AML-193 (cell line): Measurements from ENCODE around the gene B4GALT5.

Experiments used
- DNase-seq, 2 experiments: peaks; one replicate each; lab custom pipeline; 2025; lab: John Stamatoyannopoulos, UW

B4GALT5 gene

DNA sequence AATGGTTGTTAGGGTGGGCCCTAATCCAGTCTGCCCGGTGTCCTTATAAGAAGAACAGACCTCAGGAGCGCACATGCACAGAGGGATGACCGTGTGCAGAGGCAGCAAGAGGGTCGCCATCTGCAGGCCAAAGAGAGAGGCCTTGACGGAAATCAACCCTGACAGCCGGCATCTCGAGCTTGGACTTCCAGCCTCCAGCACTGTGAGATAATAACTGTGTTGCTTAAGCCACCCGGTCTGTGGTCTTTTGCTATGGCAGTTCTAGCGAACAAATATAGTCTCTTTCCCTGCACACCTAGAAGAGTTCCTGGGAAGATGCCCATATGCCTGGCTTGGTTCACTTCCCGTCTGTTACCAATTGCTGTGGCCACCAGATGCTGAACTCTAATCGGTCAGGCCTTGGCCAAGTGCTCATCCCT, 110.5 kb downstream of the B4GALT5 start:
- DNase-seq, result no peak

DNA sequence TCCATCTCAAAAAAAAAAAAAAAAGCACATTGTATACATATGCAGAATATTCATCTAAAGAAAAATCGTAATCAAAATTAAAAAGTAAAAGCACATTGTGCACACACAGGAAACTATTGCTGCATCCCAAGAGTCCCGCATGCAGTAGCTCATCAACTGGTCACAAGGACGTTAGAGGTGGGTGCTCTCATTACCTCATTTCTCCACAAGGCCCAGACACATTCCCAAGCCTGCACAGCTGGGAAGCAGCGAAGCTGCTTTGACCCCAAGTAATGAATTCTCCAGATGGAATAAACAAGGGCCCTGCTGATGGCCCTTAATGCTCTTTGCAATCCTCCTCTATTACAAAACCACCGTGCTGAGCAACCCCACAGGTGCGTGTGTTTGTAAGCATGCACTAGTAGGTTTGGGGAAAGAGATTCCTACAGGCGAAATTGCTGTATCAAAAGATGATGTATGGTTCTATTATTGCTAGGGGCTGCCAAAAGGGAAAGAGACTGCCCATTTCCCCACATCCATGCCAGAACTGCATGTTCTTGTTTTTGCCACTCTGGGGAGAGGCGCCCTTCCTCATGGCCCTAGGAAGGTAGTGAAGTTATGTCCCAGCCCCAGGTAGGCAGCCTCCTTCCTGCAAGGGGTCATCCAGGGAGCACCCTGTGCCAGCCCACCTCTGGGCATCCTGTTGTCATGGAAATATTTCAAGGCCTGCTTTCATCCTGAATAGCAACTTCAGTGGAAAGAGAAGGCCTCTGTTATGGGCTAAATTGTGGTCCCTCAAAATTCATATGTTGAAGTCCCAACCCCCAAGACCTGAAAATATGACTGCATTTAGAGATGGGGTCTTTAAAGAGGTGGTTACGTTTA, 111.1 kb downstream of the B4GALT5 start:
- no peak for DNase-seq

DNA sequence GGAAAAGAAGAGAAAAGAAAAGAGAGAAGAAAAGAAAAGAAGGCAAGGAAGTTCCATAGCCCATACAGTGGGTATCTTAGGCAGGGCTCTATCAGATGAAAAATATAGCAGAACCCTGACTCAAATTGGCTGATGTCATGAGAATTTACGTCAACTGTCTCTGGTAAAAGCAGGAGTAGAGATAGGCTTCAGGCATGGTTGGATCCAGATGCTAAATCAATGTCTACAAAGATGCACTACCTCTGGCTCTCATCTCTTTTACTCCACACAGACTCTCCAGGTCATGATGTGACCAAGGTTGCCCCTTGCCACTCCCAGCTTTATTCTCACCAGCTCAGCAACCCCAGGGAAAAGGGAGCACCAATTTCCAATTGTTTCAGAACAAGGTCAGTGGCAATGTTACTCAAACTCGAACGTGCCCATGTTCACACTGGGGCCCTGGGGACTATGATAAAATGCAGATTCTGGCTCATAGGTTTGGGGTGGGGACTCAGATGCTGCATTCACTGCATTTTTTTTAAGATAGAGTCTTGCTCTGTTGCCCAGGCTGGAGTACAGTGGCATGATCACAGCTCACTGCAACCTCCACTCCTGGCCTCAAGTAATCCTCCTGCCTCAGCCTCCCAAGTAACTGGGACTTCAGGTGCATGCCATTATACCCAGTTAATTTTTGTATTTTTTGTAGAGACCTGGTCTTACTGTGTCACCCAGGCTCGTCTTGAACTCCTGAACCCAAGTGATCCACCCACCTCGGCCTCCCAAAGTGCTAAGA, 112.3 kb downstream of the B4GALT5 start:
- DNase-seq, result no peak

DNA sequence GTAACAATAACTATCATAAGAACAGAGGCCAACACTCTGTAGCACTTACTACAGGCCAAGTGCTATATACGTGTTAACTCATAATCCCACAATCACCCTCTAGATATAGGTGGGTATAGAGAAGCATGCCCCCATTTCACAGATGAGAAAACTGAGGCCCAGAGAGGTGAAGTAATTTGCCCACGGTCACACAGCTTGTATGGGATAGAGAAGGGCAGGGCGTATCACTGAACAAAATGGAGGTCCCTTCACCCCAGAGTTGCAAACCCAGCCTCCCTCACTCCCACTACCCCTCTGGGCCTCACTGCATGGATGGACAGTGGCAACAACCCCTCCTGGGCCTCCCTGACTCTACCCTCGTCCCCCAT, 113.9 kb downstream of the B4GALT5 start:
- no peak for DNase-seq

DNA sequence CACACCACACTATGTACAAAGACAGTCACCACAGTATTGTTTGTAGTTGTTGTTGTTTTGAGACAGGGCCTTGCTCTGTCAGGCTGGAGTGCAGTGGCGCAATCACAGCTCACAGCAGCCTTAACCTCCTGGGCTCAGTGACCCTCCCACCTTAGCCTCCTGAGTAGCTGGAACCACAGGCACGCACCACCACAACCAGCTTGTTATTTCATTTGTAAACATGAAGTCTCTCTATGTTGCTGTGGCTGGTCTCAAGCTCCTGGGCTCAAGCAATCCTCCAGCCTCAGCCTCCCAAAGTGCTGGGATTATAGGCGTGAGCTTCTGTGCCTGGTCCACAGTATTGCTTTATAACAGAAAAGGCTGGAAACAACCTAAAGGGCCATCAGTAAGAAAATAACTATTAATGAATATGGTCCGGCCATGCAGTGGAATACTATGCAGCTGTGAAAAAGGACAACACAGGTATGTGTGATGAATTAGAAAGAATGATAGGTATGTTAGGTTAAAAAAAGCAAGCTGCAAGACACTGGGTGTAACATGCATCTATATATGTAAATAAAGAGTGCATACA, 115.8 kb downstream of the B4GALT5 start:
- DNase-seq, result no peak

DNA sequence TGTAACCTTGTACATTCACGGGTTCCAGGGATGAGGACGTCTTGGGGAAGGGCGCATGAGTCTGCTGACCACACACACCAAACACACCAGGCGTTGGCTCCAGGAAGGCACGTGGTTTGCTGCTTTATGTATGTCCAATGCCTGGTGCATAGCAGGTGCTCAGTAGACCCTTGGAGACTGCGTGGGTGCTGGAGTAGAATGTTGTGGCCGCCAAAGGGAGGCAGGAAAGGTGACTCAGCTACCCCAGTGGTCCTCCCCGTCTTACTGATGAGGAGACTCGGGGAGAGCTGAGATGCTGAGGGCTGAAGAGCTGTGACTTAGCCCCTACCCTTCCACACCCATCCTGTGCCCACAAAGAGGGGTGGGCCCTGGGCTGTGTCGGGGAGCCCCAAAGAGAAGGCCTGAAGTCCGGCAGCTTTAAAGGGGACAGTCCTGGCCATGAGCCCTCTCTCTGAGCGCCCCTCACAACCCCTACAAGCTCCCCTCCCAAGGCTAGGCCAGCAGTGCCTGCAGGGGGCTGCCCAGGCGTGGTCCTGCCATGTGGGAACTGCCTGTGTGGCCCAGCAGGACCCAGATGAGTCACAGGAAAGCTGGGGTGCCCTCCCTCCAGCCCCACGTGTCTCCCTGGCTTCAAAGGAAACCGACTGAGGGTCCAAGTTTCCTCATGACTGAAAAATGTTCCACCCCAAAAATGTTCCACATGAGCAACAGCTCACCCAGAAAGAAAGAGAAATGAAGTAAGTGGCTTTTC, 117.7 kb downstream of the B4GALT5 start:
- DNase-seq, result no peak

DNA sequence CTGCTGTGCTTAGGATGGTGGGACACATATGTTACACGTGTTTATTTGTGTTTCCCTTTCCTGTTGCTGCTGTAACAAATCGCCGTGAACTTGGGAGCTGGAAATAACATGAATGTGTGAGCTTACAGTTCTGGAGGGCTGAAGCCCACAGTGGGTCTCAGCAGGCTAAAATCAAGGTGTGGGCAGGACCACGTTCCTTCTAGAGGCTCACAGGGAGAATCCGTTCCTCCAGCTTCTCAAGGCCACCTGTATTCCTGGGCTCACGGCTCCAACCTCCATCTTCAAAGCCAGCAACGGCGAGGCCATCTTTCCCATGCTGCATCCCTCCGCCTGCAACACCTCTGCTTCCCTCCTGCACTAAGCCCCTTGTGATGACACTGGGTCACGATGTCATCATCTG, 118.3 kb downstream of the B4GALT5 start:
- no peak for DNase-seq

DNA sequence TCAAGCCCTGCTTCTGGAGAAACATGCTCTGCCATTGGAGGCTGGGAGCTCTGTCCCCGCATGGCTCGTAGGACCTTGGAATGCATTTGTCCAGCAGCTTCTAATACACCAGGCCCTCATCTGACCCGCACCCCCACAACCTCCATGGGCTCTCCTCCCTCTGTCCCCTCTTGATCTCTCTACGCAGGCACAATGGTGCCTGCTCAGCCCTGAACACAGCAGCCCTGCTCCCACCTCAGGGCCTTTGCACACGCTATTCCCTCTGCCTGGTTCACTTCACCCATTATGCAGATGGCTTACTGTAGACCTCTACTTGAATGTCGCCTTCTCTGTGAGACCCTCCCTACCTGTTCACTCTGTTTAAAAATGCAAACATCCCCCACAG, 118.8 kb downstream of the B4GALT5 start:
- DNase-seq, result no peak

DNA sequence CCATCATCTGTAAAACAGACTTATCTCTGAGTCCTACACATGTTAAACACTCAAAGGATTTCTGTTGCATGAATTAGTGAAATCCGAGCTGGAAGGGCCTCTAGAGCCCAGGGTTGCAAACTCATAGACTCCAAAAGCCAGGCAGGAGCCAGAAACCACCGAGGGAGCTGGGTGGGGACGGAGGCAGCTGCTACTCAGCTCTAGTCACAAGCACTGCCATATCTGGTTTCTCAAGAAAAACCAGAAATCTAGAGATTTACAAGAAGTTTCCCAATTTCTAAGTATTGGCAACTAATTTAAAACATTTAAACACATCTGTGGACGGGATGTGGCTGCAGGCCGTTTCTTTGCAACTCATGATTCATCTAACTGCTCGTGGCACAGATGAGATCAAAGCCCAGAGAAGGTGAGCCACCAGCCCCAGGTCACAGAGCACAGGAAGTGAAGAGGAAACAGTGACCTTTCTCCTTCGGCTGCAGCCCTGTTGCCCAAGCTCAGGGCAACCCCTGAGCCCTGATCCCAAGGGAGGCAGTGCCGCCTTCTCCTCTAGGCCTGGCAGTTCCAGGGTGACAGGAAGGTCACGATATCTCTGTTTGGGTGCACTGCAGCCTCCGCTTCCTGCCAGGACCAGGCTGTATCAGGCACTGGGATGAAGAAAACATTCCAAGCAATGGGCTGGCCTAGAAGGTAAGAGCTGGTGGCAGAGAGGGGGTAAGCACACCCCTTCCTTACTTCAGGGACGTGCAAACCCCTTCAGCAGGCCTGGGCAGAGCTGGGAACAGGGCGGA, 119.3 kb downstream of the B4GALT5 start:
- DNase-seq, result no peak

DNA sequence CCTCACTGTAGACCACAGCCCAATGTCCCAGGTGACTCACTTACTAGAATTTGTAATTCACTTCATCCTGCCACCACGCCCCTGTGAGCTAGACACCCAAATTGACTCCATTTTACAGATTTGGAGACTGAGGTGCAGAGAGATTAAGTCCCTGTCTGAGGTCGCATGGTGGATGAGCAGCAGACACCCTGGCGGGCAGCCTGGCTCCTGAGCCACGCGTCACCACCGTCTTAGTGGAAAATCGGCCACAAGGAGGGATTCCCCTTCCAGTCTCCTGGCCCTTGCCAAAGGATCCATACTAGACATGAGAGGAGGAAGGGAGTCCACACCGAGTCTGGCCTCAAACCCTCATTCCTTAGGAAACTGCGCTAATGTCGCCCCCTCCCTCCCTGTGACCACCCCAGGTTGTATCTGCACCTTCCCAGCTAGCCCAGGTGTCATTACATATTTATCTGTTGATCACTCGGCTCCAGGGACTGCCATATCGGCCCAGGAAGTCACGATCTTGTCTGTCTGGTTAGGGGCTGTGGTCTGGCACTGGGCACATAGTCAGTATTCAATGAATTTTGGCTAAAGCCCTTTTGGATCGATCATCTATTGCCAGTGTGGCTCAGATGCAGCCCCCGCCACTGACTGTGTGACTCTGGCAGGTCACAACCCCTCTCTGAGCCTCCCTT, 120.1 kb downstream of the B4GALT5 start:
- no peak for DNase-seq

DNA sequence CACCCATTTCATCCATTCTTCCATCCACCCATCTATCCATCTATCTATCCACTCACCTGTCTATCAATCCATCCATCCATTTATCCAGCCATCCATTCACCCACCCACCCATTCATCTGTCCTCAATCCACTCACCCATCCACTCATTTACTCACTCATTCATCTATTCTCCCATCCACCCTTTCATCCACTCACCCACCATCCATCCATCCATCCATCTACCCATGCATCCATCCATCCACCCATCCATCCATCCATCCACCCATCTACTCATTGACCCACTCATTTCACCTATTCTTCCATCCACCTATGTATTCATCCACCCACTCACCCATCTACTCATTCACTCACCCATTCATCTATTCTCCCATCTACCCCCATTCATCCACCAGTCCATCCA, 121.6 kb downstream of the B4GALT5 start:
- no peak for DNase-seq

DNA sequence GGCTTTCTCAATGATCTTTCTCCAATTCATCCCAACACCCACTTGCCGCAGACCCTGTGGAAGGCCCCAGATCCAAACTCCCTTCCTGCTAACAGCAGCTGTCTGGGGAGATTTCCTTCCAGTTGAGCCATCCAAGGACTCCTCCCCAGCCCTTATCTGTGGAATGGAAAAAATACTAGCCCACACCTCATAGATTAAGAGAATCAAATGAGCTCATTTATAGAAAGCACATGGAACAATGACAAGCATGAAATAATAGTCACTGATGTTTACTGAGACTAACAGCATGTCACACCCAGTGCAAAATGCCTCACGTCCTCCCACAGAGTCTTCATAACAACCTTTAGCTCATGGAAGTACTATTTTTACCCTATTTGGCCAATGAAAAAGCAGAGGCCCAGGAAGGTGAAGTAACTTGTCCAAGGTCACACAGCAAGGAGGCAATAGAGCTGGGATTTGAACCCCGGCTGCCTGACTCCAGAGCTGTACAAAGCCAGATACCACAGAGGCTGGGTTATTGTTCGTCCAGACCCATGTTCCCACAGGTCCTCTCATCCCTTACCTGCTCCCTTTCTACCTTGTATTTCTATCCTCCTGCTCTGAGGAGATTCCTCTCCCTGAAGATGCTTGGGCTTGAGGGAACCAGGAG, 122.3 kb downstream of the B4GALT5 start:
- no peak for DNase-seq

DNA sequence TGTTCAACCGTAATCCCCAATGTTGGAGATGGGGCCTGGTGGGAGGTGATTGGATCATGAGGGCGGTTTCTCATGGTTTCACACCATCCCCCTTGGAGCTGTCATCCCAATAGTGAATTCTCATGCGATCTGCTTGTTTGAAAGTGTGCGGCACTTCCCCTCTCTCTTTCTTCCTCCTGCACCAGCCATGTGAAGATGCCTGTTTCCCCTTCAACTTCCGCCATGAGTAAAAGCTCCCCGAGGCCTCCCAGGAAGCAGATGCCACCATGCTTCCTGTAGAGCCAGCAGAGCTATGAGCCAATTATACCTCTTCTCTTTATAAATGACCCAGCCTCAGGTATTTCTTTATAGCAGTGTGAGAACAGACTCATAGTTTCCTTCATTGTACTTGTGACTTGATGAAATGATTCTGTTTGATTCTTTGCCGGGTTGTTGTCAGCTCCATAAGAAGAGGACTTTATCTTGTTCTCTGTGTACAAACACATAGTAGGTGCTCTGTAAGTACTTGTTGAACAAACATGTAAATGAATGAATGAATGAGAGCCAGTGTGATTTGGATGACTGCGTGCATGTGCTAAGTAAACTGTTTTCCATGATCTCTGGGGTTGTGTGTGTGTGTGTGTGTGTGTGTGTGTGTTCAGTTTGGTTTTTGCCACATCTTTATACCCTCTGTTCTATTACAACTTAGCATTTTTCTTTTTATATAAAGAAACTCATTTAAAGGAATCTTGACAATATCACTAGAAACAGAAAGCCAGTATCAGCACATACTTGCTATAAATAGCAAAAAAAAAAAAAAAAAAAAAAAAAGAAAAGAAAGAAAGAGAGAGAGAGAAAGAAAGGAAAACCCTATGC, 123.3 kb downstream of the B4GALT5 start:
- DNase-seq, result no peak

DNA sequence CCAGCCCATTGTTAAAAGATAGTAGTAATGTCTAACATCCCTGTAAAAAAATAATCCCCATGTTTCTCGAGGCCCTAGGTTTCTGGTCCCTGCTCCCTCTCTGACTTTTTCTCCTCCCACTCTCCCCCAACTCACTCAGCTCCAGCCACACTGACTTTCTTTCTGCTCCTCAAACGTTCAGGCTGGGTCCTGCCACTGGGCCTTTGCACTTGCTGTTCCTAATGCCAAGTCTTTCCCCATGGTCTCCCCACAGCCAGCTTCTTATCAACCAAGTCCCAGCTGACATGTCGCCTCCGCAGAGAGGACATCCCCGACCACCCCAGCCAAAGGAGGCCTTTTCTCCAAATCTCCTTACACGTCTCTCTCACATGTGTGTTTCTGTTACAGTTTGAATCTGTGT, 123.9 kb downstream of the B4GALT5 start:
- no peak for DNase-seq

DNA sequence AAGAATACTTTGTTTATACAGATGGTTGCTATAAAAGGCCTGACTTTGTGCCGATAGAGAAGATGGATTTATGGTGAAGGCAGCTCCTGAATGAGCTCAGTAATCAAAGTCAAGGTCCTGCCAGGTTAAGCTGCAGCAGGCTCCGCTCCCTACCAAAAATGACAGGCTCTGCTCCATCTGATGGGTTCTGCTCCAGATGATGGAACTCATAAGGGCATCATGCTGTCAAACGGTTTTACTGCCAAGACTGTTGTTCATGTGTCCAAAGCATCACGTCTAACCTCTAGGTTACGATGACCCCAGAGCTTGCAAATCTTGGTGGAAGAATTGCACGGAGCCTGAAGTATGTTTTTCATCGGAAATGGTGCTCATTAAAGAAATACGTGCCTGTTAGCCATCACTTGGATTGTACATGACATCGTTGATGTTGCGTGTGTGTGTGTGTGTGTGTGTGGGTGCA, 126.5 kb downstream of the B4GALT5 start:
- no peak for DNase-seq

DNA sequence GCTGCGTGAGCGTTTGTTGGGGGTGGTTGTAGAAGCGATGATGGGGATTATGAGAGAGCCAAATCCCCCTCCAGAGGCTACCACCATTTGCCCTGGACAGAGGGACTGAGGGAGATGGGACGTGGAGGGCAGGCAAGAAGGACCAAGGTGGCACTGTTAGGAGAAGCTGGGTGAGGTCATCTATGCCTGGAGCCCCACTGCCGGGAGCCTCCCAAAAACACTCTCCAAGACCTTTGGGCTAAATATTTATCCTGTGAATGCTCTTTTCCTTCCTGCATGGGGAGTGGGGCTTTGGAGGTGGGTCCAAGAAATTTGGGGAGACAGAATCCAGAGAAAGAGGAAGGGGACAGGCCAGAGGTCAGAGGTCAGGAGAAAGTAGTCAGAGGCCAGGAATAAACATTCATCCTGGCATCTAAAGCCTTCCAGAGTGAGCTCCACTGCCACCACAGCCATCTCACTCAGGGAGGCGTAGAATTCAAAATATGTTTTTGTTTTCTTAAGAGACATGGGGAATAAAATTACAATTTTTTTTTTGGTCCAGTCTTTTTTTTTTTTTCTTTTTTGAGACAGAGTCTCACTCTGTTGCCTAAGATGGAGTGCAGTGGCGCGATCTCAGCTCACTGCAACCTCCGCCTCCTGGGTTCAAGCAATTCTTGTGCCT, 128.0 kb downstream of the B4GALT5 start:
- DNase-seq, result no peak

DNA sequence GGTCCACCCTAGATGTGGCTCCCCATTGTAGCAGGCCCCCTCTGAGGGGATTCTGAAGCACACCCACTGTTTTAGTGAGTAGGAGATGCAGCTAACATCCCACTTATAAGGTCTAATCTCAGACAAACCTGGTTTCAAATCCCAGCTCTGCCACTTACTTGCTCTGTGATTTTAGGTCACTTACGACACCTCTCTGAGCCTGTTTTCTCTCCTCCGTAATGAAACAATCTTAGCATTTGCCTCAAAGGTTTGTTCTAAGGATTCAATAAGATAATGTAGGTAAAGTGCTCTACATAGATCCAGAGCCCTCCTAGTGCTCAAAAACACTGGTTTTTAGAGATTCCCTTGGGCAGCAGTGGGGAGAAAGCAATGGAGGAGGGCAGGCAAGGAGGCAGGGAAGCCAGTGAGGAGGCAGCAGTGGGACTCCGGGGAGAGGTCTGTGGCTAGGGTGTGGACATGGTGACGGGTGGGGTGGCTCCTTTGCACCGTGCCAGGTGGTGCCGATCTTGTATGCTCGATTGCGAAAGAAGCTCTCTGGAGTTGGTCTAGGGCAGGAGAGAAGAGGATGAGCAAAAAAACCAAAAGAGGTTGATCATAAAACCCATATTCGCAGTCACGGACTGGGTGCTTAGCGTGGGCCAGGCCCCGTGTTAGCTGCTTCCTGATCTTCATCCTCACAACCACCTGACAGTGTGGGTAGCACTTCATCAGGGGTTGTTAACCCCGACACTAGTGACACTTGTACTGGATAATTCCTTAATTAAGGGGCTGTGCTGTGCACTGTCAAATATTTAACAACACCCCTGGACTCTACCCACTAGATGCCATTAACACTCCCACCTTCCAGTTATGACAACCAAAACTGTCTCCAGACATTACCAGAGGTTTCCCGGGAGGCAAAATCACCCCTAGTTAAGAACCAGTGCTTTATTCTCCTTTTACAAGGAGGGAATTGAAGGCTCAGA, 129.0 kb downstream of the B4GALT5 start:
- no peak for DNase-seq
